Activated T-cell treated with anti-CD3 and anti-CD28 coated beads, Interleukin-2, amount 50 U/mL, for 4 hours (primary cell): ENCODE data around the gene CAND2. TPM values are rescaled to one million over a fixed set of nuclear protein-coding genes. Genes with fewer than 3 reads are reported as not detected.
"Not testable (repeated sequence)": the region's sequence is repeated elsewhere in the genome, so short reads cannot be mapped to it uniquely, and the experiment has no call there.

Experiments used
- ATAC-seq, 2 donors: fragments of 200-7000 bp; cut with Tn5 transposase; one replicate each; pipeline ENCODE4 v1.10.0; 2021
- DNase-seq: peaks from one replicate; pipeline ENCODE4 v3.0.0-alpha.2; 2020
- H3K27me3 Mint-ChIP-seq: one replicate; pipeline ENCODE4 v1.8.0; 2021; ENCODE audit warnings: low read depth, mixed read lengths
- H3K36me3 Mint-ChIP-seq: one replicate; pipeline ENCODE4 v1.8.0; 2022; ENCODE audit warnings: mixed read lengths; ENCODE audit not compliant: insufficient read depth
- H3K4me1 Mint-ChIP-seq: one replicate; pipeline ENCODE4 v1.8.0; 2021; ENCODE audit warnings: low read depth, mixed read lengths
- H3K4me3 Mint-ChIP-seq: one replicate; pipeline ENCODE4 v1.8.0; 2021; ENCODE audit warnings: mild to moderate bottlenecking, moderate library complexity, mixed read lengths
- H3K9me3 Mint-ChIP-seq: one replicate; pipeline ENCODE4 v1.8.0; 2021; ENCODE audit warnings: mixed read lengths
- total RNA-seq, 3 donors: library from RNA; stranded (reverse); gene quantifications; one replicate each; pipeline ENCODE4 v1.2.1, GENCODE V29; 2021

CAND2 gene
- total RNA-seq, 3 donors from 2014 or later: 1.0 to 1.9 (median 1.4) TPM

GRCh38 chr3:12759693-12760565 is 36.6 kb upstream of the CAND2 start:
- H3K27me3 Mint-ChIP-seq: peaks cover 11% of the 10 kb centered on the region
- ATAC-seq: no peak
- no peak for DNase-seq
- no peaks in the 10 kb centered on the region for H3K9me3 Mint-ChIP-seq
- H3K4me1 Mint-ChIP-seq: peaks cover 4% of the 10 kb centered on the region
- no peak overlapping the region for H3K4me3 Mint-ChIP-seq
- no peaks in the 10 kb centered on the region for H3K36me3 Mint-ChIP-seq

- Mint-ChIP-seq H3K36me3 (no peaks in the 10 kb centered on the region), H3K4me1 (no peaks in the 10 kb centered on the region), H3K4me3 (no peak overlapping the region), H3K27me3 (peaks cover 7% of the 10 kb centered on the region), H3K9me3 (no peaks in the 10 kb centered on the region)
- DNase-seq (no peak), ATAC-seq (no peak)
Measured at GRCh38 chr3:12764171-12764776, 32.2 kb upstream of the CAND2 start.

- H3K36me3 Mint-ChIP-seq: no peaks in the 10 kb centered on the region
- no peak overlapping the region for H3K4me3 Mint-ChIP-seq
- H3K27me3 Mint-ChIP-seq: peaks cover 3% of the 10 kb centered on the region
- no peaks in the 10 kb centered on the region for H3K4me1 Mint-ChIP-seq
- H3K9me3 Mint-ChIP-seq: no peaks in the 10 kb centered on the region
- DNase-seq (no peak), ATAC-seq (no peak)
Measured at GRCh38 chr3:12766541-12766940, 29.9 kb upstream of the CAND2 start.

- Mint-ChIP-seq H3K4me1 (no peaks in the 10 kb centered on the region), H3K4me3 (no peak overlapping the region), H3K36me3 (no peaks in the 10 kb centered on the region), H3K9me3 (no peaks in the 10 kb centered on the region), H3K27me3 (no peaks in the 10 kb centered on the region)
- no peak for ATAC-seq
- DNase-seq: no peak
Measured at GRCh38 chr3:12768579-12769527, 27.6 kb upstream of the CAND2 start.

GRCh38 chr3:12769761-12770160 is 26.7 kb upstream of the CAND2 start:
- ATAC-seq (no peak), DNase-seq (no peak)
- H3K27me3 Mint-ChIP-seq: no peaks in the 10 kb centered on the region
- H3K36me3 Mint-ChIP-seq: no peaks in the 10 kb centered on the region
- H3K9me3 Mint-ChIP-seq: no peaks in the 10 kb centered on the region
- no peak overlapping the region for H3K4me3 Mint-ChIP-seq
- H3K4me1 Mint-ChIP-seq: no peaks in the 10 kb centered on the region

GRCh38 chr3:12771236-12771635 is 25.2 kb upstream of the CAND2 start:
- no peaks in the 10 kb centered on the region for H3K9me3 Mint-ChIP-seq
- no peak for ATAC-seq
- DNase-seq: no peak
- no peaks in the 10 kb centered on the region for H3K36me3 Mint-ChIP-seq
- no peak overlapping the region for H3K4me3 Mint-ChIP-seq
- peaks cover 2% of the 10 kb centered on the region for H3K27me3 Mint-ChIP-seq
- H3K4me1 Mint-ChIP-seq: no peaks in the 10 kb centered on the region

GRCh38 chr3:12772462-12772861 is 24.0 kb upstream of the CAND2 start:
- Mint-ChIP-seq H3K4me1 (no peaks in the 10 kb centered on the region), H3K9me3 (no peaks in the 10 kb centered on the region)

GRCh38 chr3:12773030-12773709 is 23.3 kb upstream of the CAND2 start:
- Mint-ChIP-seq H3K27me3 (peaks cover 4% of the 10 kb centered on the region), H3K4me3 (no peak overlapping the region), H3K9me3 (no peaks in the 10 kb centered on the region), H3K36me3 (no peaks in the 10 kb centered on the region), H3K4me1 (no peaks in the 10 kb centered on the region)
- DNase-seq (no peak), ATAC-seq (no peak)

More at GRCh38 chr3:12772462-12772861, 24.0 kb upstream of the CAND2 start:
- no peak for DNase-seq
- no peak for ATAC-seq
- Mint-ChIP-seq H3K27me3 (peaks cover 4% of the 10 kb centered on the region), H3K36me3 (no peaks in the 10 kb centered on the region), H3K4me3 (no peak overlapping the region)

- no peaks in the 10 kb centered on the region for H3K36me3 Mint-ChIP-seq
- H3K9me3 Mint-ChIP-seq: no peaks in the 10 kb centered on the region
- DNase-seq: no peak
- peaks cover 4% of the 10 kb centered on the region for H3K27me3 Mint-ChIP-seq
- H3K4me3 Mint-ChIP-seq: no peak overlapping the region
- no peaks in the 10 kb centered on the region for H3K4me1 Mint-ChIP-seq
- ATAC-seq: no peak
Measured at GRCh38 chr3:12773710-12774086, 22.8 kb upstream of the CAND2 start.

GRCh38 chr3:12774619-12775018 is 21.9 kb upstream of the CAND2 start:
- ATAC-seq: peak in 1 of 2 donors; percentile 30
- peaks cover 6% of the 10 kb centered on the region for H3K27me3 Mint-ChIP-seq
- DNase-seq: no peak
- H3K4me1 Mint-ChIP-seq: no peaks in the 10 kb centered on the region
- H3K4me3 Mint-ChIP-seq: no peak overlapping the region
- no peaks in the 10 kb centered on the region for H3K9me3 Mint-ChIP-seq
- no peaks in the 10 kb centered on the region for H3K36me3 Mint-ChIP-seq

GRCh38 chr3:12775226-12775625 is 21.3 kb upstream of the CAND2 start:
- Mint-ChIP-seq H3K4me1 (no peaks in the 10 kb centered on the region), H3K27me3 (peaks cover 7% of the 10 kb centered on the region), H3K36me3 (no peaks in the 10 kb centered on the region), H3K4me3 (no peak overlapping the region), H3K9me3 (no peaks in the 10 kb centered on the region)
- DNase-seq (no peak), ATAC-seq (no peak)

- not testable (repeated sequence) for H3K9me3 Mint-ChIP-seq, H3K36me3 Mint-ChIP-seq, DNase-seq, H3K4me3 Mint-ChIP-seq, ATAC-seq, H3K4me1 Mint-ChIP-seq
- peaks cover 11% of the 10 kb centered on the region for H3K27me3 Mint-ChIP-seq
Measured at GRCh38 chr3:12775970-12776369, 20.5 kb upstream of the CAND2 start.

- Mint-ChIP-seq H3K4me1 (no peaks in the 10 kb centered on the region), H3K9me3 (no peaks in the 10 kb centered on the region), H3K4me3 (no peak overlapping the region), H3K27me3 (peaks cover 14% of the 10 kb centered on the region), H3K36me3 (no peaks in the 10 kb centered on the region)
- ATAC-seq (no peak), DNase-seq (no peak)
Measured at GRCh38 chr3:12777171-12777570, 19.3 kb upstream of the CAND2 start.

- no peak overlapping the region for H3K4me3 Mint-ChIP-seq
- no peaks in the 10 kb centered on the region for H3K36me3 Mint-ChIP-seq
- DNase-seq (no peak), ATAC-seq (no peak)
- H3K9me3 Mint-ChIP-seq: no peaks in the 10 kb centered on the region
- no peaks in the 10 kb centered on the region for H3K4me1 Mint-ChIP-seq
- H3K27me3 Mint-ChIP-seq: peaks cover 25% of the 10 kb centered on the region
Measured at GRCh38 chr3:12780751-12781150, 15.7 kb upstream of the CAND2 start.
